IPS-15b (cell line): ENCODE data around the gene ARHGEF28.

Source experiments
- H3K27me3 ChIP-seq: one replicate; pipeline ENCODE4 v1.6.1; 2013; ENCODE audit warnings: low read length; ENCODE audit not compliant: control insufficient read depth, insufficient read depth
- H3K36me3 ChIP-seq: one replicate; pipeline ENCODE4 v1.6.1; 2013; ENCODE audit warnings: low read length; ENCODE audit not compliant: control insufficient read depth, insufficient read depth
- H3K4me1 ChIP-seq: one replicate; pipeline ENCODE4 v1.6.1; 2013; ENCODE audit warnings: mild to moderate bottlenecking, low read length; ENCODE audit not compliant: control insufficient read depth, insufficient read depth
- H3K4me3 ChIP-seq: one replicate; pipeline ENCODE4 v1.5.1; 2013; ENCODE audit warnings: low read depth, low read length
- H3K9ac ChIP-seq: one replicate; pipeline ENCODE4 v1.6.1; 2013; ENCODE audit warnings: low read depth, mild to moderate bottlenecking, low read length
- H3K9me3 ChIP-seq: one replicate; pipeline ENCODE4 v1.6.1; 2013; ENCODE audit warnings: mild to moderate bottlenecking, low read length; ENCODE audit not compliant: control insufficient read depth, insufficient read depth

ARHGEF28 gene

GRCh38 chr5:73684691-73685090, 58.7 kb downstream of the ARHGEF28 start:
- Histone ChIP-seq H3K4me1 (no peaks in the 10 kb centered on the region), H3K27me3 (no peaks in the 10 kb centered on the region), H3K36me3 (no peaks in the 10 kb centered on the region), H3K4me3 (no peak overlapping the region), H3K9me3 (no peaks in the 10 kb centered on the region), H3K9ac (no peak overlapping the region)

GRCh38 chr5:73686912-73687311, 60.9 kb downstream of the ARHGEF28 start:
- Histone ChIP-seq H3K9ac (no peak overlapping the region), H3K36me3 (no peaks in the 10 kb centered on the region), H3K27me3 (no peaks in the 10 kb centered on the region), H3K4me3 (no peak overlapping the region), H3K9me3 (no peaks in the 10 kb centered on the region), H3K4me1 (no peaks in the 10 kb centered on the region)

GRCh38 chr5:73687357-73687756, 61.4 kb downstream of the ARHGEF28 start:
- no peaks in the 10 kb centered on the region for H3K4me1 ChIP-seq
- no peaks in the 10 kb centered on the region for H3K36me3 ChIP-seq
- H3K4me3 ChIP-seq, result no peak overlapping the region
- no peaks in the 10 kb centered on the region for H3K9me3 ChIP-seq
- H3K9ac ChIP-seq, result no peak overlapping the region
- H3K27me3 ChIP-seq, result no peaks in the 10 kb centered on the region

- peaks cover 6% of the 10 kb centered on the region for H3K4me1 ChIP-seq
- H3K36me3 ChIP-seq, result no peaks in the 10 kb centered on the region
- no peak overlapping the region for H3K9ac ChIP-seq
- no peaks in the 10 kb centered on the region for H3K9me3 ChIP-seq
- H3K27me3 ChIP-seq, result no peaks in the 10 kb centered on the region
- no peak overlapping the region for H3K4me3 ChIP-seq
Observed at GRCh38 chr5:73690015-73690414, 64.0 kb downstream of the ARHGEF28 start.

GRCh38 chr5:73691302-73692080, 65.5 kb downstream of the ARHGEF28 start:
- Histone ChIP-seq H3K9me3 (no peaks in the 10 kb centered on the region), H3K4me1 (peaks cover 6% of the 10 kb centered on the region), H3K9ac (no peak overlapping the region), H3K27me3 (no peaks in the 10 kb centered on the region), H3K36me3 (no peaks in the 10 kb centered on the region), H3K4me3 (no peak overlapping the region)

- H3K9ac ChIP-seq, result no peak overlapping the region
- no peaks in the 10 kb centered on the region for H3K9me3 ChIP-seq
- no peak overlapping the region for H3K4me3 ChIP-seq
- no peaks in the 10 kb centered on the region for H3K27me3 ChIP-seq
- H3K36me3 ChIP-seq, result no peaks in the 10 kb centered on the region
- H3K4me1 ChIP-seq, result peaks cover 6% of the 10 kb centered on the region
Observed at GRCh38 chr5:73692166-73692640, 66.2 kb downstream of the ARHGEF28 start.

GRCh38 chr5:73692981-73693380, 67.0 kb downstream of the ARHGEF28 start:
- H3K9ac ChIP-seq, result no peak overlapping the region
- H3K9me3 ChIP-seq, result no peaks in the 10 kb centered on the region
- H3K4me3 ChIP-seq, result no peak overlapping the region
- no peaks in the 10 kb centered on the region for H3K27me3 ChIP-seq
- no peaks in the 10 kb centered on the region for H3K36me3 ChIP-seq
- peaks cover 6% of the 10 kb centered on the region for H3K4me1 ChIP-seq

GRCh38 chr5:73693573-73694061, 67.6 kb downstream of the ARHGEF28 start:
- H3K36me3 ChIP-seq, result no peaks in the 10 kb centered on the region
- no peaks in the 10 kb centered on the region for H3K9me3 ChIP-seq
- no peaks in the 10 kb centered on the region for H3K27me3 ChIP-seq
- no peak overlapping the region for H3K9ac ChIP-seq
- H3K4me1 ChIP-seq, result peaks cover 6% of the 10 kb centered on the region
- H3K4me3 ChIP-seq, result no peak overlapping the region

GRCh38 chr5:73694089-73694488, 68.1 kb downstream of the ARHGEF28 start:
- H3K4me3 ChIP-seq, result no peak overlapping the region
- H3K9me3 ChIP-seq, result no peaks in the 10 kb centered on the region
- no peaks in the 10 kb centered on the region for H3K36me3 ChIP-seq
- no peaks in the 10 kb centered on the region for H3K27me3 ChIP-seq
- H3K9ac ChIP-seq, result no peak overlapping the region
- peaks cover 6% of the 10 kb centered on the region for H3K4me1 ChIP-seq

GRCh38 chr5:73698011-73698410, 72.0 kb downstream of the ARHGEF28 start:
- Histone ChIP-seq H3K4me1 (peaks cover 6% of the 10 kb centered on the region), H3K4me3 (no peak overlapping the region), H3K9ac (no peak overlapping the region), H3K36me3 (no peaks in the 10 kb centered on the region), H3K27me3 (no peaks in the 10 kb centered on the region), H3K9me3 (no peaks in the 10 kb centered on the region)

GRCh38 chr5:73701566-73701965, 75.6 kb downstream of the ARHGEF28 start:
- Histone ChIP-seq H3K4me1 (no peaks in the 10 kb centered on the region), H3K9ac (no peak overlapping the region), H3K9me3 (no peaks in the 10 kb centered on the region), H3K4me3 (no peak overlapping the region), H3K36me3 (no peaks in the 10 kb centered on the region), H3K27me3 (no peaks in the 10 kb centered on the region)

- Histone ChIP-seq H3K27me3 (no peaks in the 10 kb centered on the region), H3K4me1 (no peaks in the 10 kb centered on the region), H3K4me3 (no peak overlapping the region), H3K9me3 (no peaks in the 10 kb centered on the region), H3K9ac (no peak overlapping the region), H3K36me3 (no peaks in the 10 kb centered on the region)
Observed at GRCh38 chr5:73702534-73702933, 76.5 kb downstream of the ARHGEF28 start.
